Tibial artery (tissue), 4 donors: ENCODE results near the gene LARP6.

Source experiments
- DNase-seq, 2 donors: peaks; one replicate each; pipeline ENCODE4 v3.0.0-alpha.2; 2019
- H3K27ac ChIP-seq, 2 donors: fragments of 200-600 bp; sonication (generic) in 1 of 2; 1 replicate in 1 of 2; 2 replicates in 1 of 2; pipeline ENCODE4 v1.5.1; 2018 to 2019; ENCODE audit warnings: mild to moderate bottlenecking in 1 of 2
- H3K27me3 ChIP-seq, 2 donors: fragments of 200-600 bp; sonication (generic) in 1 of 2; one replicate each; pipeline versions ENCODE4 v1.5.1 to v1.6.0; 2016 to 2019
- H3K36me3 ChIP-seq, 3 donors: fragments of 200-600 bp; sonication (generic) in 2 of 3; one replicate each; pipeline ENCODE4 v1.5.1; 2016 to 2019; ENCODE audit warnings: mild to moderate bottlenecking in 2 of 3
- H3K4me1 ChIP-seq, 4 donors: fragments of 200-600 bp; sonication (generic) in 2 of 4; 1 replicate in 3 of 4; 2 replicates in 1 of 4; pipeline ENCODE4 v1.5.1; 2016 to 2019
- H3K4me3 ChIP-seq, 2 donors: fragments of 200-600 bp; sonication (generic) in 1 of 2; 1 replicate in 1 of 2; 2 replicates in 1 of 2; pipeline ENCODE4 v1.5.1; 2018 to 2019; ENCODE audit warnings: mild to moderate bottlenecking in 2 of 2
- H3K9me3 ChIP-seq, 3 donors: fragments of 200-600 bp; sonication (generic) in 1 of 3; one replicate each; pipeline ENCODE4 v1.5.1; 2016 to 2019
- CTCF ChIP-seq, 2 experiments: fragments of 200-600 bp in 1 of 2; fragments of 450-650 bp in 1 of 2; IDR thresholded peaks; one replicate each; pipeline ENCODE4 v1.5.1; 2017 to 2019; ENCODE audit warnings: antibody characterized with exemption in 2 of 2, mild to moderate bottlenecking in 1 of 2, moderate library complexity in 1 of 2
- intact Hi-C: fragments of 100-400 bp; cut with DNase I; formaldehyde crosslinking; loops from one replicate; pipeline ENCODE4 v1.15.0; 2023; ENCODE audit warnings: low total_unique reads

The LARP6 gene

GRCh38 chr15:70832176-70832575 is 21.8 kb downstream of the LARP6 start:
- Histone ChIP-seq H3K4me3 (no peak overlapping the region), H3K27ac (no peak overlapping the region), H3K9me3 (no peaks in the 10 kb centered on the region), H3K36me3 (peaks cover 16 to 65% (median 42%) of the 10 kb centered on the region in 3 donors), H3K4me1 (peaks cover 0 to 35% (median 22%) of the 10 kb centered on the region in 4 donors), H3K27me3 (no peaks in the 10 kb centered on the region)
- intact Hi-C loops, result no loop called here
- no peak for TF ChIP-seq CTCF (IDR thresholded peaks at IDR 0.05)
- DNase-seq, result no peak

GRCh38 chr15:70831094-70831911 is 22.7 kb downstream of the LARP6 start:
- DNase-seq, result no peak
- Histone ChIP-seq H3K4me3 (no peak overlapping the region), H3K4me1 (peaks cover 0 to 33% (median 25%) of the 10 kb centered on the region in 4 donors), H3K9me3 (no peaks in the 10 kb centered on the region), H3K27ac (no peak overlapping the region), H3K27me3 (no peaks in the 10 kb centered on the region), H3K36me3 (peaks cover 16 to 65% (median 40%) of the 10 kb centered on the region in 3 donors)
- TF ChIP-seq CTCF (IDR thresholded peaks at IDR 0.05), result no peak
- intact Hi-C loops, result no loop called here

- H3K36me3 ChIP-seq, result peaks cover 16 to 61% (median 33%) of the 10 kb centered on the region in 3 donors
- no peak for TF ChIP-seq CTCF (IDR thresholded peaks at IDR 0.05)
- no peaks in the 10 kb centered on the region for H3K9me3 ChIP-seq
- intact Hi-C loops, result no loop called here
- H3K4me1 ChIP-seq, result peaks cover 0 to 36% (median 24%) of the 10 kb centered on the region in 4 donors
- no peak overlapping the region for H3K4me3 ChIP-seq
- H3K27me3 ChIP-seq, result no peaks in the 10 kb centered on the region
- no peak for DNase-seq
- H3K27ac ChIP-seq, result no peak overlapping the region
Measured at GRCh38 chr15:70830615-70831014, 23.3 kb downstream of the LARP6 start.

GRCh38 chr15:70829371-70830166 is 24.4 kb downstream of the LARP6 start:
- Histone ChIP-seq H3K4me3 (no peak overlapping the region), H3K36me3 (peaks cover 16 to 50% (median 26%) of the 10 kb centered on the region in 3 donors), H3K27me3 (no peaks in the 10 kb centered on the region), H3K27ac (no peak overlapping the region), H3K9me3 (no peaks in the 10 kb centered on the region), H3K4me1 (peaks cover 0 to 37% (median 22%) of the 10 kb centered on the region in 4 donors)
- no peak for TF ChIP-seq CTCF (IDR thresholded peaks at IDR 0.05)
- DNase-seq, result no peak
- intact Hi-C loops, result no loop called here

GRCh38 chr15:70827721-70828120 is 26.2 kb downstream of the LARP6 start:
- Histone ChIP-seq H3K36me3 (peaks cover 14 to 38% (median 21%) of the 10 kb centered on the region in 3 donors), H3K4me1 (peaks cover 0 to 22% (median 9%) of the 10 kb centered on the region in 4 donors), H3K27ac (no peak overlapping the region), H3K9me3 (no peaks in the 10 kb centered on the region), H3K4me3 (no peak overlapping the region), H3K27me3 (no peaks in the 10 kb centered on the region)
- DNase-seq, result no peak
- intact Hi-C loops, result no loop called here
- TF ChIP-seq CTCF (IDR thresholded peaks at IDR 0.05), result no peak
